ENCODE data around the gene ZBTB5. TPM values are rescaled to one million over a fixed set of nuclear protein-coding genes. Genes with fewer than 3 reads are reported as not detected.

ZBTB5 gene
- total and polyA plus RNA-seq, 2 donors (not counting 3 experiments of a cell fraction or from before 2014, with no cell fraction given), result 10.0 to 13.7 TPM

- no peak overlapping the region for H3K4me2 ChIP-seq (ENCODE audit: insufficient read depth, low read length)
- DNase-seq (ENCODE audit: low read depth, low spot score), result no peak
- H3K9me3 ChIP-seq (replicated peaks; ENCODE audit: control insufficient read depth, insufficient read depth, low read length), result no peaks in the 10 kb centered on the region
- no peak overlapping the region for H3K27ac ChIP-seq (ENCODE audit: insufficient read depth, low read depth, low read length)
- no peaks in the 10 kb centered on the region for H3K9me1 ChIP-seq (replicated peaks; ENCODE audit: control insufficient read depth, extremely low read depth, insufficient read depth, low read length)
- dilution Hi-C loops (cut with MboI; ENCODE audit: extremely low pct_ligation_motif_present, low sequenced_read_pairs), result no loop called here
- TF ChIP-seq GATA2 (IDR thresholded peaks at IDR 0.05; ENCODE audit: insufficient read depth, insufficient read length, low read depth, low read length) (no peak), POLR2A (IDR thresholded peaks at IDR 0.05; ENCODE audit: low read depth, low read length) (no peak), MYC (IDR thresholded peaks at IDR 0.05; ENCODE audit: low read depth, low read length) (no peak), CTCF (IDR thresholded peaks at IDR 0.05; ENCODE audit: extremely low read depth in 1 of 2, insufficient read depth in 1 of 2, low read depth in 1 of 2, low read length in 2 of 2) (no peak), FOS (IDR thresholded peaks at IDR 0.05; ENCODE audit: borderline replicate concordance, insufficient read depth, low read length) (no peak), MAX (IDR thresholded peaks at IDR 0.05; ENCODE audit: insufficient read depth, insufficient read length) (no peak), POLR2AphosphoS5 (IDR thresholded peaks at IDR 0.05; ENCODE audit: insufficient read depth, low read depth, low read length) (no peak), EZH2 (IDR thresholded peaks at IDR 0.05; ENCODE audit: borderline replicate concordance, low read depth, low read length, severe bottlenecking) (no peak), JUN (IDR thresholded peaks at IDR 0.05; ENCODE audit: borderline replicate concordance, insufficient read depth, insufficient read length, low read depth) (no peak)
- H3K79me2 ChIP-seq (ENCODE audit: control insufficient read depth, insufficient read depth, low read length), result peaks cover 71% of the 10 kb centered on the region
- no peaks in the 10 kb centered on the region for H3K4me1 ChIP-seq (ENCODE audit: control insufficient read depth, extremely low read depth, insufficient read depth, low read length)
- intact Hi-C loops (cut with micrococcal nuclease), result no loop called here
- POLR2A ChIA-PET, result no interaction called here
- H3K36me3 ChIP-seq (ENCODE audit: control insufficient read depth in 2 of 2, extremely low read depth in 1 of 2, insufficient read depth in 2 of 2, low read length in 2 of 2), result peaks cover 0 to 3% of the 10 kb centered on the region in 2 experiments
- no peaks in the 10 kb centered on the region for H3K27me3 ChIP-seq (ENCODE audit: control insufficient read depth in 2 of 2, insufficient read depth in 2 of 2, low read length in 2 of 2)
- H3K4me3 ChIP-seq (replicated peaks in 1 of 3; ENCODE audit: insufficient read depth in 1 of 3, low read depth in 1 of 3, low read length in 3 of 3), result no peak overlapping the region
- H3K9ac ChIP-seq (replicated peaks; ENCODE audit: extremely low read depth, insufficient read depth, low read length), result no peak overlapping the region
- CTCF ChIA-PET, result no interaction called here
- peaks cover 4% of the 10 kb centered on the region for H4K20me1 ChIP-seq (replicated peaks; ENCODE audit: control insufficient read depth, extremely low read depth, insufficient read depth, low read length)
- BruUV-seq (replicated peaks), result no TSS peak
- no peak overlapping the region for H2AFZ ChIP-seq (ENCODE audit: low read depth, low read length)
- no peak for FAIRE-seq
Observed at GRCh38 chr9:37455884-37456647, 9.2 kb downstream of the ZBTB5 start.

Data from endothelial cell of umbilical vein (primary cell).